ENCODE data around the gene CES2. TPM values are rescaled to one million over a fixed set of nuclear protein-coding genes. Genes with fewer than 3 reads are reported as not detected.

The CES2 gene
- polyA plus RNA-seq, 1 of the 3 experiments (the other 2 are of a cell fraction) = 33.1 TPM

GRCh38 chr16:66952430-66953110, 17.3 kb downstream of the CES2 start:
- ChIA-PET CTCF (interaction anchor here (0.6 to 6.2 kb wide), 17 partner anchors 8 to 347 kb away, joined by 3 to 81 read pairs (median 4); partner anchors contain the start of genes B3GNT9 and CES3), POLR2A (no interaction called here)
- H3K4me1 ChIP-seq (ENCODE audit: control insufficient read depth in 1 of 2, insufficient read depth in 2 of 2, low read depth in 1 of 2, low read length in 1 of 2) = peaks cover 0 to 7% of the 10 kb centered on the region in 2 experiments; a peak in 1 of 4 replicates
- DNase-seq = no peak
- H3K36me3 ChIP-seq (replicated peaks in 1 of 2; ENCODE audit: control insufficient read depth in 1 of 2, insufficient read depth in 2 of 2, low read length in 1 of 2) = no peaks in the 10 kb centered on the region
- no peaks in the 10 kb centered on the region; the same call in 1 of the 2 replicates for H3K9me3 ChIP-seq
- no peak for TF ChIP-seq TEAD4 (IDR thresholded peaks at IDR 0.05; ENCODE audit: borderline replicate concordance, insufficient read depth)
- no peak for TF ChIP-seq RCOR1 (IDR thresholded peaks at IDR 0.05; ENCODE audit: low read length)
- no peak for TF ChIP-seq FOSL2 (IDR thresholded peaks at IDR 0.05; ENCODE audit: borderline replicate concordance, low read depth)
- TF ChIP-seq MXI1 (IDR thresholded peaks at IDR 0.05; ENCODE audit: low read depth, low read length) = no peak
- no peak for TF ChIP-seq FOXM1 (IDR thresholded peaks at IDR 0.05; ENCODE audit: low read depth)
- TF ChIP-seq EP300 (IDR thresholded peaks at IDR 0.05; ENCODE audit: borderline replicate concordance in 1 of 2, low read depth in 1 of 2, low read length in 1 of 2) = no peak
- no peak for TF ChIP-seq NRF1 (IDR thresholded peaks at IDR 0.05; ENCODE audit: low read depth, low read length)
- no peak for TF ChIP-seq GABPA (IDR thresholded peaks at IDR 0.05; ENCODE audit: low read depth)
- TF ChIP-seq NFIC (IDR thresholded peaks at IDR 0.05; ENCODE audit: borderline replicate concordance) = no peak
- TF ChIP-seq, protein P1, sequence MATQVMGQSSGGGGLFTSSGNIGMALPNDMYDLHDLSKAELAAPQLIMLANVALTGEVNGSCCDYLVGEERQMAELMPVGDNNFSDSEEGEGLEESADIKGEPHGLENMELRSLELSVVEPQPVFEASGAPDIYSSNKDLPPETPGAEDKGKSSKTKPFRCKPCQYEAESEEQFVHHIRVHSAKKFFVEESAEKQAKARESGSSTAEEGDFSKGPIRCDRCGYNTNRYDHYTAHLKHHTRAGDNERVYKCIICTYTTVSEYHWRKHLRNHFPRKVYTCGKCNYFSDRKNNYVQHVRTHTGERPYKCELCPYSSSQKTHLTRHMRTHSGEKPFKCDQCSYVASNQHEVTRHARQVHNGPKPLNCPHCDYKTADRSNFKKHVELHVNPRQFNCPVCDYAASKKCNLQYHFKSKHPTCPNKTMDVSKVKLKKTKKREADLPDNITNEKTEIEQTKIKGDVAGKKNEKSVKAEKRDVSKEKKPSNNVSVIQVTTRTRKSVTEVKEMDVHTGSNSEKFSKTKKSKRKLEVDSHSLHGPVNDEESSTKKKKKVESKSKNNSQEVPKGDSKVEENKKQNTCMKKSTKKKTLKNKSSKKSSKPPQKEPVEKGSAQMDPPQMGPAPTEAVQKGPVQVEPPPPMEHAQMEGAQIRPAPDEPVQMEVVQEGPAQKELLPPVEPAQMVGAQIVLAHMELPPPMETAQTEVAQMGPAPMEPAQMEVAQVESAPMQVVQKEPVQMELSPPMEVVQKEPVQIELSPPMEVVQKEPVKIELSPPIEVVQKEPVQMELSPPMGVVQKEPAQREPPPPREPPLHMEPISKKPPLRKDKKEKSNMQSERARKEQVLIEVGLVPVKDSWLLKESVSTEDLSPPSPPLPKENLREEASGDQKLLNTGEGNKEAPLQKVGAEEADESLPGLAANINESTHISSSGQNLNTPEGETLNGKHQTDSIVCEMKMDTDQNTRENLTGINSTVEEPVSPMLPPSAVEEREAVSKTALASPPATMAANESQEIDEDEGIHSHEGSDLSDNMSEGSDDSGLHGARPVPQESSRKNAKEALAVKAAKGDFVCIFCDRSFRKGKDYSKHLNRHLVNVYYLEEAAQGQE (IDR thresholded peaks at IDR 0.05; ENCODE audit: low read depth, low read length) = no peak
- TF ChIP-seq, protein P2, sequence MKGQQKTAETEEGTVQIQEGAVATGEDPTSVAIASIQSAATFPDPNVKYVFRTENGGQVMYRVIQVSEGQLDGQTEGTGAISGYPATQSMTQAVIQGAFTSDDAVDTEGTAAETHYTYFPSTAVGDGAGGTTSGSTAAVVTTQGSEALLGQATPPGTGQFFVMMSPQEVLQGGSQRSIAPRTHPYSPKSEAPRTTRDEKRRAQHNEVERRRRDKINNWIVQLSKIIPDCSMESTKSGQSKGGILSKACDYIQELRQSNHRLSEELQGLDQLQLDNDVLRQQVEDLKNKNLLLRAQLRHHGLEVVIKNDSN (IDR thresholded peaks at IDR 0.05; ENCODE audit: borderline replicate concordance, low read depth) = no peak
- no peak for TF ChIP-seq RFX5 (IDR thresholded peaks at IDR 0.05; ENCODE audit: low read length)
- H4K20me1 ChIP-seq (ENCODE audit: insufficient read depth) = no peaks in the 10 kb centered on the region
- WGBS (ENCODE audit: low lambda C conversion rate) = 73% methylated on average over 7 of the region's 7 CpGs
- H3K79me2 ChIP-seq (ENCODE audit: insufficient read depth) = no peaks in the 10 kb centered on the region
- H2AFZ ChIP-seq (ENCODE audit: low read depth) = no peak overlapping the region
- no peak overlapping the region for H3K4me2 ChIP-seq
- H3K27ac ChIP-seq (ENCODE audit: low read depth in 2 of 2, low read length in 1 of 2) = no peak overlapping the region
- no peak overlapping the region for H3K9ac ChIP-seq
- H3K27me3 ChIP-seq (ENCODE audit: insufficient read depth) = no peaks in the 10 kb centered on the region
- H3F3A ChIP-seq (replicated peaks; ENCODE audit: insufficient read depth) = peaks cover 5% of the 10 kb centered on the region
- H3K9me2 ChIP-seq = no peaks in the 10 kb centered on the region
- H3K4me3 ChIP-seq (ENCODE audit: low read depth in 2 of 2, low read length in 1 of 2) = no peak overlapping the region

All from SK-N-SH (cell line).